Measurements from ENCODE around the gene ABCC9. TPM values are rescaled to one million over a fixed set of nuclear protein-coding genes. Genes with fewer than 3 reads are reported as not detected.
A peak's percentile ranks its signal among the peaks of the same experiment; 100 is the strongest.
"Not testable (repeated sequence)": the region's sequence is repeated elsewhere in the genome, so short reads cannot be mapped to it uniquely, and the experiment has no call there.

The ABCC9 gene
- total and polyA plus RNA-seq, 9 donors, result 34.4 to 104 (median 61.1) TPM

DNA sequence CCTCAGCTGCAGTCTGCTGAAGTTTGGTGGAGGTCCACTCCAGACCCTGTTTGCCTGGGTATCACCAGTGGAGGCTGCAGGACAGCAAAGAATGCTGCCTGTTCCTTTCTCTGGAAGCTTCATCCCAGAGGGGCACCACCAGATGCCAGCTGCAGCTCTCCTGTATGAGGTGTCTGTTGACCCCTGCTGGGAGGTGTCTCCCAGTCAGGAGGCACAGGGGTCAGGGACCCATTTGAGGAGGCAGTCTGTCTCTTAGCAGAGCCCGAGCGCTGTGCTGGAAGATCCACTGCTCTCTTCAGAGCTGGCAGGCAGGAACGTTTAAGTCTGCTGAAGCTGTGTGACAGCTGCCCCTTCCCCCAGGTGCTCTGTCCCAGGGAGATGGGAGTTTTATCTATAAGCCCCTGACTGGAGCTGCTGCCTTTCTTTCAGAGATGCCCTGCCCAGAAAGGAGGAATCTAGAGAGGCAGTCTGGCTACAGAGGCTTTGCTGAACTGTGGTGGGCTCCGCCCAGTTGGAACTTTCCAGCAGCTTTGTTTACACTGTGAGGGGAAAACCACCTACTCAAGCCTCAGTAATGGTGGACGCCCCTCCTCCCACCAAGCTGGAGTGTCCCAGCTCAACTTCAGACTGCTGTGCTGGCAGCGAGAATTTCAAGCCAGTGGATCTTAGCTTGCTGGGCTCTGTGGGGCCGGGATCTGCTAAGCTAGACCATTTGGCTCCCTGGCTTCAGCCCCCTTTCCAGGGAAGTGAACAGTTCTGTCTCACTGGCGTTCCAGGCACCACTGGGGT lies 146.2 kb downstream of the ABCC9 start:
- not testable (repeated sequence) for H3K27ac ChIP-seq (ENCODE audit: low read length); H3K36me3 ChIP-seq (ENCODE audit: control insufficient read depth, insufficient read depth, low read length); H3K9me3 ChIP-seq (replicated peaks; ENCODE audit: control insufficient read depth, low read depth, low read length); DNase-seq; H3K27me3 ChIP-seq (ENCODE audit: control insufficient read depth, insufficient read depth, low read length); H3K4me3 ChIP-seq (ENCODE audit: low read length); H3K4me1 ChIP-seq (ENCODE audit: control insufficient read depth, insufficient read depth, low read length)
- 69% methylated on average over 5 of the region's 8 CpGs for WGBS (ENCODE audit: insufficient coverage)

DNA sequence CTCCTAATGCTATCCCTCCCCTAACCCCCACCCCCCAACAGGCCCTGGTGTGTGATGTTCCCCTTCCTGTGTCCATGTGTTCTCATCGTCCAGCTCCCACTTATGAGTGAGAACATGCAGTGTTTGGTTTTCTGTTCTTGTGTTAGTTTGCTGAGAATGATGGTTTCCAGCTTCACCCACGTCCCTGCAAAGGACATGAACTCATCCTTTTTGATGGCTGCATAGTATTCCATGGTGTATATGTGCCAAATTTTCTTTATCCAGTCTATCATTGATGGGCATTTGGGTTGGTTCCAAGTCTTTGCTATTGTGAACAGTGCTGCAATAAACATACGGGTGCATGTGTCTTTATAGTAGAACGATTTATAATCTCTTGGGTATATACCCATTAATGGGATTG lies 151.5 kb downstream of the ABCC9 start:
- H3K27me3 ChIP-seq (ENCODE audit: control insufficient read depth, insufficient read depth, low read length); H3K27ac ChIP-seq (ENCODE audit: low read length); H3K9me3 ChIP-seq (replicated peaks; ENCODE audit: control insufficient read depth, low read depth, low read length); DNase-seq; H3K4me3 ChIP-seq (ENCODE audit: low read length); H3K36me3 ChIP-seq (ENCODE audit: control insufficient read depth, insufficient read depth, low read length); H3K4me1 ChIP-seq (ENCODE audit: control insufficient read depth, insufficient read depth, low read length): not testable (repeated sequence)
- WGBS (ENCODE audit: insufficient coverage), result no CpG with 5 or more reads among the region's 4 CpGs

DNA sequence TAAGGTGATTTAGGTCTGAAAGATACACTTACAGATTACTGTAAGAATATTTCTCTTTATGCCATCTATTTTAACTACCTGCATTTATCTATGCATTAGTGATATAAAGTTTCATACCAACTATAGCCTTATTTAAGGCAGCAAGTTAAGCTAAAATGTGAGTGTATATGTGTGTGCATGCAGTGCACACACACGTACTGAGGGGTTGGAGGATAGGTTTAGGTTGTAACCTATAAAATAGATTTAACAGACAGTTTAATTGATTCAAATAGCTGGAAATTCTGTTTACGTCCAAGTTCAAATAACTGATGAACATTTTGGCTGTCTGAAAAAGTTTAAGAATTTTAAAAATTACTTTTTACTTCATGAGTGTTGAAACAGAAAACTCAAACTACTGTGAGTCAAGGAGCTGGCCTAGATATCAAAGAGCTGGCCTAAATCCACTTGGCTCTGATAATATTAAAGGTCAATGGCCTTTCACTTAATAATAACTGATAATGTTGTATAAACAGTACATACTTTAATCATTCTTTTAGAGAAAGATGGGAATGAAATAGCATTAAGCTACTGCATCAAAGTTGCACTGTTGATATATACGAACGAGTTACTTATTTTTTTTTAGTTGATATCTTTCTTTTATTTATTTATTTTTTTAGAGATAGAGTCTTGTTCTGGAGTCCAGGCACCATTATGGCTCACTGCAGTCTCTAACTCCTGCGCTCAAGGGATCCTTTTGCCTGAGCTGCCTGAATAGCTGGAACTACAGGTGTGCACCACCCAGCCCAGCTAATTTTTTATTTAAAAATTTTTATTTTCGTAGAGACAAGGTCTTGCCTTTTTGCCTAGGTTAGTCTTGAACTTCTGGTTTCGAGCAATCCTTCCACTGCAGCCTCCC lies 152.9 kb downstream of the ABCC9 start:
- DNase-seq, result no peak
- Histone ChIP-seq H3K4me1 (ENCODE audit: control insufficient read depth, insufficient read depth, low read length) (no peaks in the 10 kb centered on the region), H3K9me3 (replicated peaks; ENCODE audit: control insufficient read depth, low read depth, low read length) (no peaks in the 10 kb centered on the region), H3K36me3 (ENCODE audit: control insufficient read depth, insufficient read depth, low read length) (no peaks in the 10 kb centered on the region), H3K27ac (ENCODE audit: low read length) (no peak overlapping the region), H3K27me3 (ENCODE audit: control insufficient read depth, insufficient read depth, low read length) (no peaks in the 10 kb centered on the region), H3K4me3 (ENCODE audit: low read length) (no peak overlapping the region)
- WGBS (ENCODE audit: insufficient coverage), result no CpG with 5 or more reads among the region's 7 CpGs

DNA sequence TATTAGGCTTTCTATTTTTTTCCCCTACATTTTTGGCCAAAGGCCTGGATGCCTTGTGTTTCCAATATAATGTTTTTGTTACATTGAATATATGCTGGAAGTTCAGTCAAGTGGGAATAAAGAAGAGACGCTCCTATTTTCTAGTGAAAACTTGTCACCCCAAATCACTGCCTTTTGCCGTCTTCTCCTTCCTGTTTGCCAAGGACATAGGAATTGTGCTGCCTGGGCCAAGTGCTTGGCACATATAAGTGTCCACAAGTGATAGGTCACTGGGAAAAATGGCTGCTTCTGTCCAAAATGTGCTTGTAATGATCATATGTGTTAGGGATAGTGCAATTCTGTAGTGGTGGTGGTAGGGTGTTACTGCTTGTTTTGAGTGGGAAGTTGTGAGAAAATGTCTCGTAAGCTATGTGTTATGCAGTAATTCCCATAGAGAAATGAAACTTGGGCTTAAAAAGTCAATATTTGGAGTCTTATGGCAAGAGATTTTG lies 155.1 kb downstream of the ABCC9 start:
- Histone ChIP-seq H3K27ac (ENCODE audit: low read length) (peak overlapping the region; percentile 66), H3K4me3 (ENCODE audit: low read length) (no peak overlapping the region), H3K27me3 (ENCODE audit: control insufficient read depth, insufficient read depth, low read length) (no peaks in the 10 kb centered on the region), H3K4me1 (ENCODE audit: control insufficient read depth, insufficient read depth, low read length) (no peaks in the 10 kb centered on the region), H3K9me3 (replicated peaks; ENCODE audit: control insufficient read depth, low read depth, low read length) (no peaks in the 10 kb centered on the region), H3K36me3 (ENCODE audit: control insufficient read depth, insufficient read depth, low read length) (no peaks in the 10 kb centered on the region)
- 17% methylated on average over 1 of the region's 3 CpGs for WGBS (ENCODE audit: insufficient coverage)
- peak; percentile 87 for DNase-seq

DNA sequence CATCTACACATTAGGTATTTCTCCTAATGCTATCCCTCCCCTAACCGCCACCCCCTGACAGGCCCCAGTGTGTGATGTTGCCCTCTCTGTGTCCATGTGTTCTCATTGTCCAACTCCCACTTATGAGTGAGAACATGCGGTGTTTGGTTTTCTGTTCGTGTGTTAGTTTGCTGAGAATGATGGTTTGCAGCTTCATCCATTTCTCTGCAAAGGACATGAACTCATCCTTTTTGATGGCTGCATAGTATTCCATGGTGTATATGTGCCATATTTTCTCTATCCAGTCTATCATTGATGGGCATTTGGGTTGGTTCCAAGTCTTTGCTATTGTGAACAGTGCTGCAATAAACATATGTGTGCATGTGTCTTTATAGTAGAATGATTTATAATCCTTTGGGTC lies 158.5 kb downstream of the ABCC9 start:
- H3K36me3 ChIP-seq (ENCODE audit: control insufficient read depth, insufficient read depth, low read length); H3K4me3 ChIP-seq (ENCODE audit: low read length); H3K27me3 ChIP-seq (ENCODE audit: control insufficient read depth, insufficient read depth, low read length); H3K9me3 ChIP-seq (replicated peaks; ENCODE audit: control insufficient read depth, low read depth, low read length); H3K4me1 ChIP-seq (ENCODE audit: control insufficient read depth, insufficient read depth, low read length); DNase-seq; H3K27ac ChIP-seq (ENCODE audit: low read length): not testable (repeated sequence)
- WGBS (ENCODE audit: insufficient coverage), result no CpG with 5 or more reads among the region's 3 CpGs

DNA sequence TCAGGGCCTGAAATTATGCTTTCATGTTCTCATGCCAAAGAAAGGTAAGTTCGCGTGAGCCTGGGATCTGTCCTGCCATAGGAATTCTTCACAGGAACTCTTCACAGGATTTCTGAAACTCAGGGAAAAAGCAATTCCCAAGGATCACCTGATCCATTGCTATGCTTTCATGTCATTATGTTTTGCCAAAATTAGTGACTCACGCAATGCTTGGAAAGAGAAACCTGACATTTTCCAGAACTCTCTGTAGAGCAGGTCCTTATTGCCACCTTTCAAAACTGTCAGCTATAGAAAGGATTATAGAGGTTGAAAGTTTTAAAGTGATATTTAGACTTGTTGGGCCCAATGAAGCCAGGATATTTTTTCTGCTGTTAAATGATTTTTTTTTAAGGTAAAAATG lies 160.4 kb downstream of the ABCC9 start:
- WGBS (ENCODE audit: insufficient coverage), result no CpG with 5 or more reads among the region's 3 CpGs
- H3K27me3 ChIP-seq (ENCODE audit: control insufficient read depth, insufficient read depth, low read length), result no peaks in the 10 kb centered on the region
- H3K4me1 ChIP-seq (ENCODE audit: control insufficient read depth, insufficient read depth, low read length), result peaks cover 2% of the 10 kb centered on the region
- DNase-seq, result no peak
- no peak overlapping the region for H3K4me3 ChIP-seq (ENCODE audit: low read length)
- H3K9me3 ChIP-seq (replicated peaks; ENCODE audit: control insufficient read depth, low read depth, low read length), result no peaks in the 10 kb centered on the region
- H3K36me3 ChIP-seq (ENCODE audit: control insufficient read depth, insufficient read depth, low read length), result no peaks in the 10 kb centered on the region
- no peak overlapping the region for H3K27ac ChIP-seq (ENCODE audit: low read length)

DNA sequence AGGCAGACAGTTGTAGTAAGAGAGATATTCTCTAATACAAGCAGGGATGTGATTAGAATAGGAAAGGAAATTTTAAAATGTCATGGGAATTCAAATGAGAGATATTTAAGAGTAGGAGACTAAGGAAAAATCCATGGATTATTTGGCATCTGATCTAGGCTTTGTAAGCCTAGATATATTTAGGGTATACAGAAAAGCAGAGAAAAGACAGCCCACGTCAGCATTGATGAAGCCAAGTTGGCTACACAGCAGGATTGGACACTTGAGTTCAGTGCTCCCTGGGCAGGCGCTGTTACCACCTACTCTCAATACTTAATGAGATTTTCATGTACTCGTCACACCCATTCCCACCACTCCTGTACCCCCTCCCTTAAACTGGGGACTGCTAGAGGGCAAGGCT lies 165.1 kb downstream of the ABCC9 start:
- Histone ChIP-seq H3K36me3 (ENCODE audit: control insufficient read depth, insufficient read depth, low read length) (no peaks in the 10 kb centered on the region), H3K4me3 (ENCODE audit: low read length) (no peak overlapping the region), H3K27me3 (ENCODE audit: control insufficient read depth, insufficient read depth, low read length) (peaks cover 16% of the 10 kb centered on the region), H3K9me3 (replicated peaks; ENCODE audit: control insufficient read depth, low read depth, low read length) (no peaks in the 10 kb centered on the region), H3K27ac (ENCODE audit: low read length) (peak overlapping the region; percentile 52), H3K4me1 (ENCODE audit: control insufficient read depth, insufficient read depth, low read length) (peaks cover 7% of the 10 kb centered on the region)
- peak; percentile 75 for DNase-seq
- no CpG with 5 or more reads among the region's 3 CpGs for WGBS (ENCODE audit: insufficient coverage)

DNA sequence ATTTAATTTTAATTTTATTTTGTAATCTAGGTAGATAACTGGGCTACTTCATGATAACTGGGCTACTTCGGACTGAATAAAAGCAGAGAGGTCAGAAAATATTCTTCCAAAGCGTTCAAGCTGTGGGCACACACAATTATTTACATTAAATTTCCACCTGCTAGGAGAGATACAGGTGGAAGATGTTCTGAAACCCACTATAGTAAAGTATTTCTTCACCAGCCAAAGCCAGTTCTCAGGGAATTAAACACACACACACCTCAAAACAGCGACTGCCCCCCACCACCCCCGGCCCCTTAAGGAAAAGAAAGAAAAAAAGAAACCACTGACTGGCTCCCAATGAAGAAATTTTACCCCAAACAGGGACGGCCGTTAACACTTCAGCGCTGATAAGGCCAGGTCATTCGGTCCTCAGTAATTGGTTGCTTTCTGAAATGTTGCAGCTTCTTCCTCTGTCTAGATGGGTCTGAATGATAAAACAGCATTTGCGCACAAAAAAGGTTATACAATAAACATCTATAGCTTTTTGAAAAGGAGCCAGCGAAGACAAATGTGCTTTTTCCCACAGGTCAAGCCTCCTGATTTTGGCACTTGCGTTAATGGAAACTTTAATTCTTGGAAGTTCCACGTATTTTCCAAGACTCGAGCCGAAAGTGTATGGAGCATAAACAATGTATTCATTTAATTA lies 165.9 kb downstream of the ABCC9 start:
- peak; percentile 90 for DNase-seq
- H3K27me3 ChIP-seq (ENCODE audit: control insufficient read depth, insufficient read depth, low read length), result peaks cover 16% of the 10 kb centered on the region
- H3K27ac ChIP-seq (ENCODE audit: low read length), result peak overlapping the region; percentile 79
- WGBS (ENCODE audit: insufficient coverage), result no CpG with 5 or more reads among the region's 14 CpGs
- peak overlapping the region; percentile 50 for H3K4me3 ChIP-seq (ENCODE audit: low read length)
- H3K4me1 ChIP-seq (ENCODE audit: control insufficient read depth, insufficient read depth, low read length), result peaks cover 7% of the 10 kb centered on the region
- H3K36me3 ChIP-seq (ENCODE audit: control insufficient read depth, insufficient read depth, low read length), result no peaks in the 10 kb centered on the region
- no peaks in the 10 kb centered on the region for H3K9me3 ChIP-seq (replicated peaks; ENCODE audit: control insufficient read depth, low read depth, low read length)

DNA sequence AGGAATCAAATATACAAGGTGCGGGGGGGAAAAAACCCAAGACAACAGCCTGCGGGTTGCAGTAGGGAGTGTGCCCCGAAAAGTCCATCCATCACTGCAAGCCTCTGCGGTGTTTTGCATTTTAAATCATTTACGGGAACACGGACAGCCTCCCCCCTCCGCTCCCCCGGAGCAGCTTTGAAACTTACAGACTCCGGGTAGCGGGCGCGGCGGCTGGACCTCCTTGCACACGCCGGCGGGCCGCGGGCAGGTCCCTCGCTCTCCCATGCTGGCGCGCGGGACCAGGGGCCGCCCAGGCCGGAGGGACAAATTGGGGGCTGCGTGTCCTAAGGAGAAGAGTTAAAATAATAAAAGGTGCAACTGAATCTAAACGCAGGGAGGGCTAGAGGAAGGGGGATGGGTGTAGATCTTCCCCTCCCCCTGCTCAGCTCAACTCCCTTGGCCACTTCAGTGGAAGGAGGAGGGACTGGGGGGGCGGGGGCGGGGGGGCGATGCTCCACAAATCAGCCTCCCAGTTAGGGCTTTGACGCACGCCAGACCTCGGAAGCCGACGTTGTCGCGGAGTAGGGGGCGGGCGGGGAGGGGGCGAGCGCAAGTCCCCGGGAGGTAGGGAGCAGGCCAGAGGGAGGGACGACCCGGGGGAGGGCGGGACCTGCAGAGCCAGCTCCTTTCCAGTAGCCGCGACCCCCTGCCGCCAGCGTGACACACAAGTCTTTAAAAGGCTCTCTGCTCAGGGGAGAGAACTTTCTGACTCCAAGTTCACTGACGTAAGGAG lies 166.7 kb downstream of the ABCC9 start, which contains the start of gene KCNJ8:
TSS of gene KCNJ8 (minus strand) at position 349 of the 775 bp plus-strand sequence. CDS start 1,090 bp downstream, outside the sequence.
- Histone ChIP-seq H3K4me3 (ENCODE audit: low read length) (peak within 1 kb of the TSS; percentile 50), H3K27me3 (ENCODE audit: control insufficient read depth, insufficient read depth, low read length) (peaks cover 16% of the 10 kb centered on the region), H3K9me3 (replicated peaks; ENCODE audit: control insufficient read depth, low read depth, low read length) (no peaks in the 10 kb centered on the region), H3K27ac (ENCODE audit: low read length) (peak within 1 kb of the TSS; percentile 79), H3K4me1 (ENCODE audit: control insufficient read depth, insufficient read depth, low read length) (peaks cover 7% of the 10 kb centered on the region), H3K36me3 (ENCODE audit: control insufficient read depth, insufficient read depth, low read length) (no peaks in the 10 kb centered on the region)
- WGBS (ENCODE audit: insufficient coverage), result 0% methylated on average over 29 of the region's 49 CpGs
- peak; percentile 90 for DNase-seq
